HG02840 (cell line): Measurements from ENCODE around the gene OR10H4.
"Not testable (repeated sequence)": the region's sequence is repeated elsewhere in the genome, so short reads cannot be mapped to it uniquely, and the experiment has no call there.

Experiments
- ATAC-seq: cut with Tn5 transposase; IDR thresholded peaks from one replicate; pipeline ENCODE4 v1.9.1; 2021; ENCODE audit warnings: mild to moderate bottlenecking, moderate library complexity, moderate number of reproducible peaks; ENCODE audit not compliant: unreplicated experiment, low FRiP score

OR10H4 gene, protein sequence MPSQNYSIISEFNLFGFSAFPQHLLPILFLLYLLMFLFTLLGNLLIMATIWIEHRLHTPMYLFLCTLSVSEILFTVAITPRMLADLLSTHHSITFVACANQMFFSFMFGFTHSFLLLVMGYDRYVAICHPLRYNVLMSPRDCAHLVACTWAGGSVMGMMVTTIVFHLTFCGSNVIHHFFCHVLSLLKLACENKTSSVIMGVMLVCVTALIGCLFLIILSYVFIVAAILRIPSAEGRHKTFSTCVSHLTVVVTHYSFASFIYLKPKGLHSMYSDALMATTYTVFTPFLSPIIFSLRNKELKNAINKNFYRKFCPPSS

GRCh38 chr19:15948223-15949058 lies at the start of gene OR10H4:
OR10H4 (plus strand) TSS chr19:15949008; CDS start chr19:15949008, 0 bp downstream.
- no peak for ATAC-seq

GRCh38 chr19:15899561-15899960 lies 49.2 kb upstream of the OR10H4 start:
- not testable (repeated sequence) for ATAC-seq

DNA sequence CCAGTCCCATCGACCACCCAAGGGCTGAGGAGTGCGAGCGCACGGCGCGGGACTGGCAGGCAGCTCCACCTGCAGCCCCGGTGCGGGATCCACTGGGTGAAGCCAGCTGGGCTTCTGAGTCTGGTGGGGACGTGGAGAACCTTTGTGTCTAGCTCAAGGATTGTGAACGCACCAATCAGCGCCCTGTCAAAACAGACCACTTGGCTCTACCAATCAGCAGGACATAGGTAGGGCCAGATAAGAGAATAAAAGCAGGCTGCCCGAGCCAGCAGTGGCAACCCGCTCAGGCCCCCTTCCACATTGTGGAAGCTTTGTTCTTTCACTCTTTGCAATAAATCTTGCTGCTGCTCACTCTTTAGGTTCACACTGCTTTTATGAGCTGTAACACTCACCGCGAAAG lies 48.8 kb upstream of the OR10H4 start:
- not testable (repeated sequence) for ATAC-seq

DNA sequence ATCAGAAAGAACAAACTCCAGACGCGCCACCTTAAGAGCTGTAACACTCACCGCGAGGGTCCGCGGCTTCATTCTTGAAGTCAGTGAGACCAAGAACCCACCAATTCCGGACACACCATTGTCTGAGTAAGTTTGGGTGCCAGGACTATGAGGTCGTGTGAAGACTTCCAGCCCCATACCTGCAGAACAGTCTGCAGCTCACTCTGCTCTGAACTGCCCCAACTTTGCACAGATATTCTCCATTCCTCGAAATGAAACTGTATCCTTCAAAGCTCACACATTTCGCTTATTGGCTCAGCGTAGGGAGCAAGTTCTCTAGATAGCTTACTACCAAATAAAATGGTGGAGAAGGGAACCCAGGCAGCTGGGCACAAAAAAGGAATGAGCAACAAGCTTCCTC lies 48.3 kb upstream of the OR10H4 start:
- no peak for ATAC-seq

GRCh38 chr19:15902254-15902653 lies 46.6 kb upstream of the OR10H4 start:
- no peak for ATAC-seq

DNA sequence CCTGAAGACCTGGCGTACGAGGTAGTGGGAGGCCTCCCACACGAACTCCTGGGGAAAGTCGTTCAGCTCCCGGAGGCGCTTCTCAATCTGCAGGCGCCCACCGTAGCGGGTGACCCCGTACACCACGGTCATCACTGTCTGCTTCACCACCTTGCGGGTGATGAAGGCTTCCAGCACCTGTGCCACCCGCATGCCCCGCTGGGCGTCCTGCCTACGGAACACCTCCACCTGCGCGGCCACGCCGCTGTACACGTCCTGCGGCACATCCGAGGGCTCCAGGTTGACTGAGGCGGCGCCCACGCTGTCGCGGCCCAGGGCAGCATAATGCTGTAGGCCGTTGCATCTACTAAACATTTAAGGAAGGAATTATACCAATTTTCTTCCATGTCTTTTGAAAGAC lies 45.9 kb upstream of the OR10H4 start:
- ATAC-seq = not testable (repeated sequence)

GRCh38 chr19:15905026-15905425 lies 43.8 kb upstream of the OR10H4 start:
- no peak for ATAC-seq

- no peak for ATAC-seq
Observed at GRCh38 chr19:15911599-15912235, 37.1 kb upstream of the OR10H4 start.

DNA sequence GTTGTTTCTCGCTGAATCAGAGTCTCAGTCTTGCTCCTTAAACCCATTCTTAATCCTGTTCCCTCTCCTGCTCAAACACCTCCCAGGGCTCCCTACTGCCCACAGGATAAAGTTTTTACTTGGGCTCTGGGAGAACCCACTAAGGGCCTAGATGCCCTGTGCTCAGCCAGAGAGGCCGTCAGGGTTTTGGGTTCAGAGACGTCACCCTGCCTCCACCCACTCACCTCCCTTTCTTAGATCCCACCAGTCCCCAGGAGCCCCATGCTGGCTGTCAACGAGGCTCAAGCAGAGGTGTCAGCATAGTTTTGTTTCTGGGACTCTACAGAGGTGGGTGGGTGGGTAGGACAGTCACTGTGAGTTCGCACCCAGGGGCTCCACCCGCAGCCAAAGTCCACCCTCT lies 35.4 kb upstream of the OR10H4 start:
- no peak for ATAC-seq

GRCh38 chr19:15913830-15914229 lies 35.0 kb upstream of the OR10H4 start:
- ATAC-seq = no peak

- no peak for ATAC-seq
Observed at GRCh38 chr19:15915109-15915508, 33.7 kb upstream of the OR10H4 start.

DNA sequence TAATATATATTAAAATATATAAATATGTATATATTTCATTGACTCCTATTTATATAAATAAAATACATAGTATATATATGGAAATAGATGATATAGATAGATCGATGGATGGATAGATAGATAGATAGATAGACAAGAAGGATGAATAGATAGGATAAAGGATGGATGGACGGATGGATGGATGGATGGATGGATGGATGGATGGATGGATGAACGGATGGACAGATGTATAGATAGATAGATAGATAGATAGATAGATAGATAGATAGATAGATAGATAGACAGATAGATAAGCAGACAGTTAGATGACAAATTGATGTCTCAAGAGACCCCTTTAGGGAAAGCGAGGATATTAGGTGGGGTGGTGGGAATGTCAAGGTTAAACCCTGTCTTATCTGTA lies 29.6 kb upstream of the OR10H4 start:
- ATAC-seq = no peak

DNA sequence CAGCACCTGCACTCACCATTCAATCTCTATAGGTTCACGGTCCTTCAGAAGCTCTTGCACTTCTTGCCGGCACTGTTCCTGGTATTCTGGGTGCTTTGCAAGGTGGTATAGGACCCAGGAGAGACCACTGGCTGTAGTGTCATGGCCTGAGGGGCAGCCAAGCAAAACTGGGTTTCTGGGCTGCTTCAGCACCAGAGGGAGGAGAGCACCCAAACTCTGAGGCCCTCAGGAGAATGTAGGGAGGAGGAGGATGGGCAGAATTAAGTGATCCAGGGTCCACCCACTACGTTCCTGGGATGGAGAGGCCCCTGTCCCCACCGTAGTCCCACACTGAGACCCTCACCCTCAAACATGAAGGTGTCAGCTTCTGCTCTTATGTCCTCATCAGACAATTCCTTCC lies 26.8 kb upstream of the OR10H4 start:
- no peak for ATAC-seq

DNA sequence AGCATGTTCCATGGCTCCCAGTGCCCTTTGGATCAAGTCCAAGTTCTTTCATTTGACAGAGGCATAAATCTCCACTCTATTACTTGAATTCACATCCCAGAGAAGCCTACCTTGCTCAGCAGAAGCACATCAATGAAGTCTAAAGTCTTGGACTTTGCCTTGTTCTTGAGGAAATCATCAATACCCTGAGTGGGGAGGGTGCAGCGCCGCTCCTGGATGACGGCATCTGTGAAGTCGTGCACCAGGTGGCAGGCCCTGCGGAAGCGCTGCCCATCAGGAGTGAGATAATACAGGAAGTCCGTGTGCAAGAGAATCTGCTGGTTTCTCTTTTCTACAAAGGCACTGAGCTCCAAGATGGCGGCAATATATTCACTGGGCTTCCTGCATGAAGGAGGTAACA lies 25.1 kb upstream of the OR10H4 start:
- ATAC-seq = no peak

DNA sequence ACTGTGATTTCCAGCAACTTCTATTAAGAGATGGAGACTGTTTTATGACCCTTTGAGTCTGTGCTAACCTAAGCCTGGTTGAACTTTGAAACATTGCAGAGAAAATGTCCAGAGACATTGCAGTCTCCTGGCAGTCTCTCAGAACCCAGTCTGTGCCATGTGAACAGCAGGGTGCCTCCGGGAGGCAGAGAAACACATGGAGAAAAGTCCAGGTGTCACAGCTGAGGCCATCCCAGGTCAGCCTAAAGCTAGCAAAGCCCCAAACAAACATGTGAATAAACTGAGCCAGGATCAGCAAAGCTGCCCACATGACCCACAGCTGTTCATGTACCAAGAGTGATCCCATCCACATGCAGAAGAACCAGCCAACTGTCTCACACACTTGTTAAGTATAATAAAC lies 22.3 kb upstream of the OR10H4 start:
- ATAC-seq = no peak

GRCh38 chr19:15928321-15928720 lies 20.5 kb upstream of the OR10H4 start:
- no peak for ATAC-seq

GRCh38 chr19:15933761-15934331 lies 15.0 kb upstream of the OR10H4 start:
- ATAC-seq = not testable (repeated sequence)

DNA sequence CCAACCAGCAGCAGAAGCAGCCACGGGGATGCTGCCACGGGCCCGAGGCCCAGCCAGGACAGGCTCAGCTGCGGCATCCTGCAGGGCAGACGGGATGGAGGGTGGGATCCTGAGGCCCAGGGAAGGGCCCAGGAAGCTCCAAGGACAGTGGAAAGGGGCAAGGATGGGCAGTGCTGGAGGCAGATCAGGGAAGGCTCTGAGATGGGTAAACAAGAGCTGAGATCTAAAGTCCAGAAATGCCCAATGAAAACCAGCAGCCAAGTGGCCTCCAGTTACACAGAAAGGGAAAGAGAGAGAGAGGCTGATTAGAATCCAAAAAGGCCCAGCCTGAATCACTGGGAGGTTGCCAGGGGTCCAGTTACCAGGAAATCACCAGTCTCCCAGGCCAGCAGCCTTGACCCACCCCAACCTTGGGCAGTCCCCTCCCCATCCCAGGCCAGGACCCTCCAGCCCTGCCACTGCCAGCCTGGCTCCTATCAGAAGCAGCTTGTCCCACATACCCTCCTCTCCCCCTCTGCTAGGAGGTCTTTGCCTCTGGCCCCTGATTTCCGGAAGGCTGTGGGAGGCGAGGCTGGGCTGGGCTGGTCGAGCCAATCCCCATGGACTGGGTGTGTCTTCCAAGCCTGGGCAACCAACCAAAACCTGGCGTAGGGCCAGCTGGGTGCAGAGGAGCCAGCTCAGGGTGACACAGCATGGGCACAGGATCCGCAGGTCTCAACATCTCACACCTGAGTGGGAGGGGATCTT lies 14.3 kb upstream of the OR10H4 start, which contains the start of gene CYP4F11:
CYP4F11 (minus strand) TSS at position 198 of the 747 bp plus-strand sequence; CDS start at position 77, 121 bp downstream.
- no peak for ATAC-seq

DNA sequence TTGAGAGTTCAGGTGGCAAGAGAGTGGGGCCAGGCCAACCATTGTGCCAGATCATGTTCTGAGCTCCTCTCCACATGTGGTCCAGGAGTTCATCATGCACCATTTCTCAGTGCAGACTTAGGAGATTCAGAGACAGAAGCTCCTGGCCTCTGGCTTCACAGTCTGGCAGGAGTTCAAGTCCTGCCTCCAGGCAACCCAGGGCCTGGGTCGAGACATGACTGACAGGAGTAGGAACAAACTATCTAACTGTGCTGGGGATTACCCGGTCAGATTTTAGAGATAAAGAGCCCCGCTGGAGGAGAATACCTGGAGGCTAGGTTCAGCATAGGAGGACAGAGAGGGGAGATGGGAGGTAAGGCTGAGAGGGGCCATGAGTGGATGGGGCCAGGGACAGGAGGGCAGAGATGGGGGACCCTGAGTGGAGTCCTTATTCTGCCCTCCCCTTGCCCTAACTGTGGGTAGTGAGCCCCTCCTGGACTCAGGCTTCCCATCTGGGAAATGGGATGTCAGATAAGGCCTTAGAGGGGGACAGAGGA lies 13.6 kb upstream of the OR10H4 start:
- no peak for ATAC-seq

DNA sequence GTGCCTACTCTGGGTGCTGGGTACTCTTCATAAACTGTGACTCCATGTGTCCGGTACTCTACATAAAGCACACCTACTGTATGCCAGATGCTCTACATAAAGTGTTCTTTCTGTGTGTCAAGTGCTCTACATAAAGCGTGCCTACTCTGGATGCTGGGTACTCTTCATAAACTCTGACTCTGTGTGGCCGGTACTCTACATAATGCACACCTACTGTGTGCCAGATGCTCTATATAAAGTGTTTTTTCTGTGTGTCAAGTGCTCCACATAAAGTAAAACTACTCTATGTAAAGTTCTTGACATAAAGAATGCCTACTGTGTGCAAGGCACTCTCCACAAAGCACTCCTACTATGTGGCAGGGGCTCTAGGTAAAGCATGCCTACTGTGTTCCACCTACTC lies 12.6 kb upstream of the OR10H4 start:
- no peak for ATAC-seq
